Activated naive CD4-positive, alpha-beta T cell treated with Interleukin-2 at 50 U/mL for 16 hours (primary cell): ENCODE data around the gene METTL27.
"Not testable (repeated sequence)": the region's sequence is repeated elsewhere in the genome, so short reads cannot be mapped to it uniquely, and the experiment has no call there.

Source experiments
- DNase-seq: peaks from one replicate; pipeline ENCODE4 v3.0.0-alpha.2; 2020

Gene METTL27

GRCh38 chr7:73817121-73817520 lies 25.2 kb downstream of the METTL27 start:
- no peak for DNase-seq

GRCh38 chr7:73815436-73815835 lies 26.9 kb downstream of the METTL27 start:
- no peak for DNase-seq

- no peak for DNase-seq
These were observed 29.3 kb downstream of the METTL27 start for GRCh38 chr7:73812996-73813395.

GRCh38 chr7:73811760-73812168 lies 30.6 kb downstream of the METTL27 start:
- peak; percentile 58 for DNase-seq

- no peak for DNase-seq
These were observed 31.3 kb downstream of the METTL27 start for GRCh38 chr7:73810998-73811360.

GRCh38 chr7:73809467-73809951 lies 32.8 kb downstream of the METTL27 start:
- no peak for DNase-seq

GRCh38 chr7:73802459-73802858 lies 39.9 kb downstream of the METTL27 start:
- DNase-seq, result no peak

- DNase-seq, result no peak
These were observed 40.7 kb downstream of the METTL27 start for GRCh38 chr7:73801577-73801976.

- no peak for DNase-seq
These were observed 42.8 kb downstream of the METTL27 start for GRCh38 chr7:73799282-73800141.

GRCh38 chr7:73797176-73797575 lies 45.1 kb downstream of the METTL27 start:
- not testable (repeated sequence) for DNase-seq

GRCh38 chr7:73796656-73797055 lies 45.7 kb downstream of the METTL27 start:
- not testable (repeated sequence) for DNase-seq

- DNase-seq, result not testable (repeated sequence)
These were observed 47.1 kb downstream of the METTL27 start for GRCh38 chr7:73795188-73795587.

- DNase-seq, result not testable (repeated sequence)
These were observed 51.1 kb downstream of the METTL27 start for GRCh38 chr7:73791170-73791690.

GRCh38 chr7:73789051-73789450 lies 53.3 kb downstream of the METTL27 start:
- no peak for DNase-seq

- not testable (repeated sequence) for DNase-seq
These were observed 54.6 kb downstream of the METTL27 start for GRCh38 chr7:73787786-73788048.

- no peak for DNase-seq
These were observed 55.7 kb downstream of the METTL27 start for GRCh38 chr7:73786588-73786987.
